IMR-90 (cell line): ENCODE results near the gene CLDN24.

ENCODE experiments used
- BHLHE40 ChIP-seq: fragments of 150-350 bp; IDR thresholded peaks from 2 replicates; pipeline ENCODE4 v1.6.1; 2016; ENCODE audit warnings: mild to moderate bottlenecking, low read depth, low read length
- CEBPB ChIP-seq: IDR thresholded peaks from 2 replicates; pipeline ENCODE4 v1.6.1; 2012; ENCODE audit warnings: low read depth, low read length, improper control_type of control experiment
- CHD1 ChIP-seq: IDR thresholded peaks from 2 replicates; pipeline ENCODE4 v1.6.1; 2012; ENCODE audit warnings: low read depth, low read length, improper control_type of control experiment
- CTCF ChIP-seq: conservative IDR thresholded peaks from 2 replicates; pipeline ENCODE4 v1.5.1; 2012; ENCODE audit warnings: mild to moderate bottlenecking, low read depth, low read length, improper control_type of control experiment
- ELK1 ChIP-seq: fragments of 150-350 bp; IDR thresholded peaks from 2 replicates; pipeline ENCODE4 v1.6.1; 2016; ENCODE audit warnings: low read depth, mild to moderate bottlenecking, low read length, moderate library complexity, borderline replicate concordance
- MAFK ChIP-seq: IDR thresholded peaks from 2 replicates; pipeline ENCODE4 v1.6.1; 2012; ENCODE audit warnings: low read depth, low read length, improper control_type of control experiment
- MXI1 ChIP-seq: IDR thresholded peaks from 2 replicates; pipeline ENCODE4 v1.6.1; 2012; ENCODE audit warnings: low read depth, mild to moderate bottlenecking, low read length, moderate library complexity, borderline replicate concordance
- NFE2L2 ChIP-seq: fragments of 150-350 bp; IDR thresholded peaks from 2 replicates; pipeline ENCODE4 v1.6.1; 2016; ENCODE audit warnings: low read depth, mild to moderate bottlenecking, low read length
- POLR2A ChIP-seq: IDR thresholded peaks from 2 replicates; pipeline ENCODE4 v1.6.1; 2012; ENCODE audit warnings: mild to moderate bottlenecking, low read depth, low read length
- RAD21 ChIP-seq: IDR thresholded peaks from 2 replicates; pipeline ENCODE4 v1.6.1; 2012; ENCODE audit warnings: low read length, improper control_type of control experiment
- RCOR1 ChIP-seq: IDR thresholded peaks from 2 replicates; pipeline ENCODE4 v1.6.1; 2012; ENCODE audit warnings: mild to moderate bottlenecking, low read length, improper control_type of control experiment; ENCODE audit not compliant: insufficient replicate concordance
- RFX5 ChIP-seq: IDR thresholded peaks from 2 replicates; pipeline ENCODE4 v1.8.0; 2012; ENCODE audit warnings: low read depth, mild to moderate bottlenecking, low read length, moderate library complexity
- SMC3 ChIP-seq: fragments of 150-350 bp; IDR thresholded peaks from 2 replicates; pipeline ENCODE4 v1.6.1; 2016; ENCODE audit warnings: low read depth, mild to moderate bottlenecking, antibody characterized with exemption, low read length, moderate library complexity
- USF2 ChIP-seq: fragments of 150-350 bp; IDR thresholded peaks from 2 replicates; pipeline ENCODE4 v1.6.1; 2017; ENCODE audit warnings: mild to moderate bottlenecking, antibody characterized with exemption, low read length, low read depth

GRCh38 chr4:183348136-183348535 is 25.9 kb upstream of the CLDN24 start:
- TF ChIP-seq POLR2A (no peak), NFE2L2 (no peak), CTCF (no peak), SMC3 (no peak), CEBPB (no peak), RAD21 (no peak), MXI1 (no peak), USF2 (no peak), MAFK (no peak), BHLHE40 (no peak), ELK1 (no peak), RFX5 (no peak), RCOR1 (no peak), CHD1 (no peak)
